Measurements from ENCODE around the gene TRIO.
"Not testable (repeated sequence)": the region's sequence is repeated elsewhere in the genome, so short reads cannot be mapped to it uniquely, and the experiment has no call there.

Gene TRIO

GRCh38 chr5:14431534-14431933 lies 288.4 kb downstream of the TRIO start:
- DNase-seq (ENCODE audit: low read depth in 2 of 2), result no peak

GRCh38 chr5:14432931-14433589 lies 289.9 kb downstream of the TRIO start:
- DNase-seq (ENCODE audit: low read depth in 2 of 2), result no peak

- DNase-seq (ENCODE audit: low read depth in 2 of 2), result no peak
Observed at GRCh38 chr5:14435481-14435880, 292.3 kb downstream of the TRIO start.

- not testable (repeated sequence) for DNase-seq (ENCODE audit: low read depth in 2 of 2)
Observed at GRCh38 chr5:14436122-14436521, 293.0 kb downstream of the TRIO start.

- DNase-seq (ENCODE audit: low read depth in 2 of 2), result no peak
Observed at GRCh38 chr5:14436801-14437542, 293.8 kb downstream of the TRIO start.

GRCh38 chr5:14438195-14438606 lies 295.1 kb downstream of the TRIO start:
- no peak for DNase-seq (ENCODE audit: low read depth in 2 of 2)

- no peak for DNase-seq (ENCODE audit: low read depth in 2 of 2)
Observed at GRCh38 chr5:14439087-14439871, 296.1 kb downstream of the TRIO start.

GRCh38 chr5:14440223-14440581 lies 297.1 kb downstream of the TRIO start:
- DNase-seq (ENCODE audit: low read depth in 2 of 2), result no peak

- no peak for DNase-seq (ENCODE audit: low read depth in 2 of 2)
Observed at GRCh38 chr5:14440582-14441431, 297.7 kb downstream of the TRIO start.

- no peak for DNase-seq (ENCODE audit: low read depth in 2 of 2)
Observed at GRCh38 chr5:14441641-14442040, 298.5 kb downstream of the TRIO start.

- DNase-seq (ENCODE audit: low read depth in 2 of 2), result no peak
Observed at GRCh38 chr5:14442536-14442935, 299.4 kb downstream of the TRIO start.

- DNase-seq (ENCODE audit: low read depth in 2 of 2), result no peak
Observed at GRCh38 chr5:14443671-14444093, 300.5 kb downstream of the TRIO start.

- DNase-seq (ENCODE audit: low read depth in 2 of 2), result no peak
Observed at GRCh38 chr5:14444161-14444560, 301.0 kb downstream of the TRIO start.

- no peak for DNase-seq (ENCODE audit: low read depth in 2 of 2)
Observed at GRCh38 chr5:14445013-14445412, 301.9 kb downstream of the TRIO start.

- DNase-seq (ENCODE audit: low read depth in 2 of 2), result no peak
Observed at GRCh38 chr5:14445576-14446290, 302.6 kb downstream of the TRIO start.

- no peak for DNase-seq (ENCODE audit: low read depth in 2 of 2)
Observed at GRCh38 chr5:14447958-14448911, 305.1 kb downstream of the TRIO start.

- DNase-seq (ENCODE audit: low read depth in 2 of 2), result no peak
Observed at GRCh38 chr5:14449052-14449661, 306.0 kb downstream of the TRIO start.

GRCh38 chr5:14450018-14450524 lies 306.9 kb downstream of the TRIO start:
- DNase-seq (ENCODE audit: low read depth in 2 of 2), result no peak

GRCh38 chr5:14450742-14451141 lies 307.6 kb downstream of the TRIO start:
- no peak for DNase-seq (ENCODE audit: low read depth in 2 of 2)
